GM12878 (cell line): ENCODE measurements around the gene PIP5KL1. TPM values are rescaled to one million over a fixed set of nuclear protein-coding genes. Genes with fewer than 3 reads are reported as not detected.
A peak's percentile ranks its signal among the peaks of the same experiment; 100 is the strongest.

ENCODE experiments used
- CREB1 ChIP-seq: IDR thresholded peaks from 2 replicates; pipeline ENCODE4 v1.6.1; 2012; ENCODE audit warnings: low read depth, mild to moderate bottlenecking, inconsistent platforms
- GABPA ChIP-seq: IDR thresholded peaks from 2 replicates; pipeline ENCODE4 v1.6.1; 2014; ENCODE audit warnings: antibody characterized with exemption, low read depth, mild to moderate bottlenecking, inconsistent platforms
- IKZF1 ChIP-seq: fragments of 450-650 bp; conservative IDR thresholded peaks from 2 replicates; pipeline ENCODE4 v1.6.1; 2017; ENCODE audit warnings: antibody characterized with exemption, mild to moderate bottlenecking
- MYC ChIP-seq: IDR thresholded peaks from 2 replicates; pipeline ENCODE4 v1.6.1; 2011; ENCODE audit warnings: mild to moderate bottlenecking, low read length, moderate library complexity, inconsistent platforms; ENCODE audit not compliant: insufficient read depth, insufficient replicate concordance, insufficient read length, severe bottlenecking
- NFXL1 ChIP-seq: fragments of 450-650 bp; IDR thresholded peaks from 2 replicates; pipeline ENCODE4 v1.6.1; 2017; ENCODE audit warnings: antibody characterized with exemption, mild to moderate bottlenecking, borderline replicate concordance
- NKRF ChIP-seq: fragments of 450-650 bp; conservative IDR thresholded peaks from 2 replicates; pipeline ENCODE4 v1.6.1; 2017; ENCODE audit warnings: mild to moderate bottlenecking, moderate library complexity
- NR2F1 ChIP-seq: fragments of 450-650 bp; conservative IDR thresholded peaks from 2 replicates; pipeline ENCODE4 v1.6.1; 2017; ENCODE audit warnings: mild to moderate bottlenecking
- NRF1 ChIP-seq: conservative IDR thresholded peaks from 2 replicates; pipeline ENCODE4 v1.6.1; 2011; ENCODE audit warnings: mild to moderate bottlenecking, low read depth, low read length, improper control_type of control experiment
- SMAD1 ChIP-seq: fragments of 450-650 bp; IDR thresholded peaks from 2 replicates; pipeline ENCODE4 v1.6.1; 2018; ENCODE audit warnings: mild to moderate bottlenecking, low read depth; ENCODE audit not compliant: partially characterized antibody
- TCF7 ChIP-seq: IDR thresholded peaks from 2 replicates; pipeline ENCODE4 v1.6.1; 2014; ENCODE audit warnings: antibody characterized with exemption, borderline replicate concordance
- ZNF207 ChIP-seq: fragments of 450-650 bp; IDR thresholded peaks from 2 replicates; pipeline ENCODE4 v1.6.1; 2014; ENCODE audit warnings: antibody characterized with exemption, mild to moderate bottlenecking, borderline replicate concordance
- polyA plus RNA-seq, 11 experiments: library from polyadenylated mRNA; depleted of rRNA in 4 of 11; unstranded in 6 of 11; stranded (reverse) in 5 of 11; fragments of >200 nt; fragmentation: Nextera tagmentation in 4 of 11; fragmentation: Illumina TruSeq in 1 of 11; extraction: Ambion mirVana in 4 of 11; extraction: Trizol in 1 of 11; gene quantifications; 1 replicate in 1 of 11; 2 replicates in 10 of 11; pipeline versions ENCODE4 v1.2.1 to v1.2.3, GENCODE V29; 2011 to 2016; ENCODE audit warnings: inconsistent platforms in 2 of 11, missing spikeins in 2 of 11, low read depth in 1 of 11
- total RNA-seq, 4 experiments: library from RNA; depleted of rRNA in 3 of 4; stranded (reverse); fragments of >200 nt in 3 of 4; fragmentation: Illumina TruSeq in 1 of 4; extraction: Trizol in 1 of 4; gene quantifications; 2 replicates each; pipeline versions ENCODE4 v1.2.1 to v1.2.3, GENCODE V29; 2013 to 2021
- TF ChIP-seq, protein P1 (sequence below): IDR thresholded peaks from 2 replicates; pipeline ENCODE4 v1.6.1; 2012; ENCODE audit warnings: low read length, inconsistent platforms

PIP5KL1 gene
- total and polyA plus RNA-seq, 10 of the 15 experiments (the other 5 are each of a cell fraction or from before 2014, with no cell fraction given) = 0.04 to 0.67 (median 0.43) TPM; not detected in 2

GRCh38 chr9:127916720-127917581 is 13.6 kb downstream of the PIP5KL1 start, which contains the start of gene ST6GALNAC4 (continued):
- TF ChIP-seq CREB1 (peak; percentile 17; the same call in 1 of the 2 replicates), MYC (no peak), GABPA (no peak), TCF7 (no peak), ZNF207 (no peak), NR2F1 (0 out of 2 replicates have a peak, but pooled peaks have one; percentile 15), SMAD1 (no peak), NRF1 (peak; percentile 39), IKZF1 (peak; percentile 47), NFXL1 (no peak), NKRF (peak; percentile 50; the same call in 1 of the 2 replicates)
- TF ChIP-seq, protein P1, sequence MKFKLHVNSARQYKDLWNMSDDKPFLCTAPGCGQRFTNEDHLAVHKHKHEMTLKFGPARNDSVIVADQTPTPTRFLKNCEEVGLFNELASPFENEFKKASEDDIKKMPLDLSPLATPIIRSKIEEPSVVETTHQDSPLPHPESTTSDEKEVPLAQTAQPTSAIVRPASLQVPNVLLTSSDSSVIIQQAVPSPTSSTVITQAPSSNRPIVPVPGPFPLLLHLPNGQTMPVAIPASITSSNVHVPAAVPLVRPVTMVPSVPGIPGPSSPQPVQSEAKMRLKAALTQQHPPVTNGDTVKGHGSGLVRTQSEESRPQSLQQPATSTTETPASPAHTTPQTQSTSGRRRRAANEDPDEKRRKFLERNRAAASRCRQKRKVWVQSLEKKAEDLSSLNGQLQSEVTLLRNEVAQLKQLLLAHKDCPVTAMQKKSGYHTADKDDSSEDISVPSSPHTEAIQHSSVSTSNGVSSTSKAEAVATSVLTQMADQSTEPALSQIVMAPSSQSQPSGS = no peak
